GM12874 (cell line): ENCODE measurements around the gene MPRIP.

Experiments
- CTCF ChIP-seq: IDR thresholded peaks from 2 replicates; pipeline ENCODE4 v1.5.1; 2011; ENCODE audit warnings: low read depth, mild to moderate bottlenecking, control low read depth, low read length, moderate library complexity; ENCODE audit not compliant: insufficient read depth

MPRIP gene

GRCh38 chr17:17137731-17138585, 95.7 kb downstream of the MPRIP start:
- TF ChIP-seq CTCF, result no peak

- no peak for TF ChIP-seq CTCF
Measured at GRCh38 chr17:17139972-17140589, 97.8 kb downstream of the MPRIP start.

- no peak for TF ChIP-seq CTCF
Measured at GRCh38 chr17:17140590-17140980, 98.3 kb downstream of the MPRIP start.

GRCh38 chr17:17141279-17141678, 99.0 kb downstream of the MPRIP start:
- no peak for TF ChIP-seq CTCF

GRCh38 chr17:17141860-17142552, 99.7 kb downstream of the MPRIP start:
- TF ChIP-seq CTCF, result peak; percentile 44

- TF ChIP-seq CTCF, result no peak
Measured at GRCh38 chr17:17142556-17142955, 100.3 kb downstream of the MPRIP start.

- no peak for TF ChIP-seq CTCF
Measured at GRCh38 chr17:17143501-17143900, 101.2 kb downstream of the MPRIP start.
